IMR-90 (cell line): ENCODE data around the gene EDEM1. TPM values are rescaled to one million over a fixed set of nuclear protein-coding genes. Genes with fewer than 3 reads are reported as not detected.

Source experiments
- ATAC-seq: fragments of 200-7000 bp; cut with Tn5 transposase; 2 replicates; pipeline ENCODE4 v1.9.1; 2020; ENCODE audit warnings: low read depth, mild to moderate bottlenecking, moderate library complexity
- BruUV-seq: library from RNA; stranded (reverse); fragments of 400-500 nt; replicated peaks from 2 replicates; lab custom pipeline; 2021; lab: Mats Ljungman, UMichigan
- CTCF ChIA-PET: fragments of 300-600 bp; formaldehyde crosslinking; extraction: SDS; loops from one replicate; lab custom pipeline; 2021; ENCODE audit warnings: antibody characterized with exemption; lab: Yijun Ruan, JAX
- POLR2A ChIA-PET: fragments of 300-600 bp; sonication (Branson Sonifier 250); formaldehyde crosslinking; loops from one replicate; lab custom pipeline; 2022; ENCODE audit warnings: antibody characterized with exemption; ENCODE audit not compliant: unreplicated experiment; lab: Charles Lee
- DNase-seq: peaks from one replicate; pipeline ENCODE4 v3.0.0; 2013
- H2AFZ ChIP-seq: replicated peaks from 2 replicates; pipeline ENCODE3; 2013; ENCODE audit warnings: low read length, mild to moderate bottlenecking; ENCODE audit not compliant: poor library complexity
- H2AK5ac ChIP-seq: 2 replicates; pipeline ENCODE4 v1.6.1; 2013; ENCODE audit warnings: low read depth, low read length, inconsistent platforms
- H2AK9ac ChIP-seq: replicated peaks from 2 replicates; pipeline ENCODE3; 2013; ENCODE audit warnings: mild to moderate bottlenecking, low read depth, low read length, moderate library complexity; ENCODE audit not compliant: poor library complexity
- H2BK120ac ChIP-seq: 2 replicates; pipeline ENCODE4 v1.6.1; 2013; ENCODE audit warnings: low read depth, low read length, inconsistent platforms
- H2BK15ac ChIP-seq: 3 replicates; pipeline ENCODE4 v1.6.1; 2013; ENCODE audit warnings: low read depth, low read length, inconsistent platforms
- H2BK20ac ChIP-seq: 2 replicates; pipeline ENCODE4 v1.6.1; 2013; ENCODE audit warnings: low read depth, mild to moderate bottlenecking, inconsistent platforms, low read length, moderate library complexity
- H2BK5ac ChIP-seq: 2 replicates; pipeline ENCODE4 v1.6.1; 2013; ENCODE audit warnings: mild to moderate bottlenecking, low read depth, low read length, inconsistent platforms; ENCODE audit not compliant: poor library complexity, severe bottlenecking
- H3K14ac ChIP-seq: replicated peaks from 2 replicates; pipeline ENCODE4 v1.6.1; 2013; ENCODE audit warnings: low read depth, low read length, inconsistent platforms
- H3K18ac ChIP-seq: 2 replicates; pipeline ENCODE4 v1.6.1; 2013; ENCODE audit warnings: low read depth, low read length, control low read depth
- H3K23ac ChIP-seq: 2 replicates; pipeline ENCODE4 v1.6.1; 2013; ENCODE audit warnings: low read depth, low read length, inconsistent platforms
- H3K27ac ChIP-seq: 2 replicates; pipeline ENCODE4 v1.5.1; 2013; ENCODE audit warnings: mild to moderate bottlenecking, control low read depth, low read length; ENCODE audit not compliant: insufficient read depth
- H3K27me3 ChIP-seq: 2 replicates; pipeline ENCODE4 v1.6.1; 2013; ENCODE audit warnings: low read length; ENCODE audit not compliant: control insufficient read depth, insufficient read depth
- H3K36me3 ChIP-seq: 2 replicates; pipeline ENCODE4 v1.6.1; 2013; ENCODE audit warnings: low read length, mixed read lengths; ENCODE audit not compliant: control insufficient read depth, insufficient read depth
- H3K4ac ChIP-seq: 2 replicates; pipeline ENCODE4 v1.6.1; 2013; ENCODE audit warnings: low read depth, low read length, inconsistent platforms
- H3K4me1 ChIP-seq: 2 replicates; pipeline ENCODE4 v1.6.1; 2013; ENCODE audit warnings: low read length, mixed read lengths; ENCODE audit not compliant: control insufficient read depth, insufficient read depth
- H3K4me2 ChIP-seq: 2 replicates; pipeline ENCODE4 v1.6.1; 2013; ENCODE audit warnings: low read depth, mild to moderate bottlenecking, control low read depth, low read length, moderate library complexity
- H3K4me3 ChIP-seq: 2 replicates; pipeline ENCODE4 v1.5.1; 2013; ENCODE audit warnings: low read depth, mild to moderate bottlenecking, control low read depth, low read length, moderate library complexity; ENCODE audit not compliant: insufficient read depth
- H3K56ac ChIP-seq: 2 replicates; pipeline ENCODE4 v1.6.1; 2013; ENCODE audit warnings: low read length, inconsistent platforms; ENCODE audit not compliant: insufficient read depth; ENCODE audit errors: extremely low read depth
- H3K79me1 ChIP-seq, 2 experiments: 2 replicates each; pipeline ENCODE4 v1.6.1; 2013; ENCODE audit warnings: low read length in 2 of 2, inconsistent platforms in 1 of 2, low read depth in 1 of 2
- H3K9ac ChIP-seq: 2 replicates; pipeline ENCODE4 v1.6.1; 2013; ENCODE audit warnings: low read depth, low read length, control low read depth
- H3K9me1 ChIP-seq: 2 replicates; pipeline ENCODE4 v1.6.1; 2013; ENCODE audit warnings: low read length, inconsistent platforms; ENCODE audit not compliant: insufficient read depth
- H3K9me3 ChIP-seq: 2 replicates; pipeline ENCODE4 v1.6.1; 2013; ENCODE audit warnings: low read length; ENCODE audit not compliant: control insufficient read depth, insufficient read depth
- H4K20me1 ChIP-seq: 2 replicates; pipeline ENCODE4 v1.6.1; 2013; ENCODE audit warnings: low read length, inconsistent platforms; ENCODE audit not compliant: insufficient read depth
- H4K5ac ChIP-seq: 2 replicates; pipeline ENCODE4 v1.6.1; 2013; ENCODE audit warnings: mild to moderate bottlenecking, low read depth, low read length, control low read depth
- H4K8ac ChIP-seq, 2 experiments: 2 replicates each; pipeline ENCODE4 v1.6.1; 2013; ENCODE audit warnings: low read depth in 2 of 2, low read length in 2 of 2, control low read depth in 1 of 2, inconsistent platforms in 1 of 2
- H4K91ac ChIP-seq: 2 replicates; pipeline ENCODE4 v1.6.1; 2013; ENCODE audit warnings: low read depth, low read length, inconsistent platforms; ENCODE audit not compliant: insufficient read depth
- BHLHE40 ChIP-seq: fragments of 150-350 bp; IDR thresholded peaks from 2 replicates; pipeline ENCODE4 v1.6.1; 2016; ENCODE audit warnings: mild to moderate bottlenecking, low read depth, low read length
- CEBPB ChIP-seq: IDR thresholded peaks from 2 replicates; pipeline ENCODE4 v1.6.1; 2012; ENCODE audit warnings: low read depth, low read length, improper control_type of control experiment
- CHD1 ChIP-seq: IDR thresholded peaks from 2 replicates; pipeline ENCODE4 v1.6.1; 2012; ENCODE audit warnings: low read depth, low read length, improper control_type of control experiment
- FOS ChIP-seq: fragments of 150-350 bp; IDR thresholded peaks from 2 replicates; pipeline ENCODE4 v1.6.1; 2016; ENCODE audit warnings: low read depth, low read length
- MAFK ChIP-seq: IDR thresholded peaks from 2 replicates; pipeline ENCODE4 v1.6.1; 2012; ENCODE audit warnings: low read depth, low read length, improper control_type of control experiment
- MAZ ChIP-seq: IDR thresholded peaks from 2 replicates; pipeline ENCODE4 v1.6.1; 2012; ENCODE audit warnings: low read depth, mild to moderate bottlenecking, low read length, improper control_type of control experiment, moderate library complexity, borderline replicate concordance
- MXI1 ChIP-seq: IDR thresholded peaks from 2 replicates; pipeline ENCODE4 v1.6.1; 2012; ENCODE audit warnings: low read depth, mild to moderate bottlenecking, low read length, moderate library complexity, borderline replicate concordance
- NFE2L2 ChIP-seq: fragments of 150-350 bp; IDR thresholded peaks from 2 replicates; pipeline ENCODE4 v1.6.1; 2016; ENCODE audit warnings: low read depth, mild to moderate bottlenecking, low read length
- POLR2A ChIP-seq: IDR thresholded peaks from 2 replicates; pipeline ENCODE4 v1.6.1; 2012; ENCODE audit warnings: mild to moderate bottlenecking, low read depth, low read length
- RCOR1 ChIP-seq: IDR thresholded peaks from 2 replicates; pipeline ENCODE4 v1.6.1; 2012; ENCODE audit warnings: mild to moderate bottlenecking, low read length, improper control_type of control experiment; ENCODE audit not compliant: insufficient replicate concordance
- RFX5 ChIP-seq: IDR thresholded peaks from 2 replicates; pipeline ENCODE4 v1.8.0; 2012; ENCODE audit warnings: low read depth, mild to moderate bottlenecking, low read length, moderate library complexity
- SMC3 ChIP-seq: fragments of 150-350 bp; IDR thresholded peaks from 2 replicates; pipeline ENCODE4 v1.6.1; 2016; ENCODE audit warnings: low read depth, mild to moderate bottlenecking, antibody characterized with exemption, low read length, moderate library complexity
- WGBS, 2 experiments: methylation state at CpG; one replicate each; pipeline versions ENCODE4 v1.1.5 to v1.1.7; 2013; ENCODE audit warnings: missing lambda C conversion rate in 2 of 2; ENCODE audit not compliant: insufficient read length in 1 of 2; ENCODE audit errors: extremely low coverage in 2 of 2; 5-methylcytosine and 5-hydroxymethylcytosine counted together
- dilution Hi-C: fragments of 300-500 bp; cut with HindIII; formaldehyde crosslinking; loops from one replicate; pipeline ENCODE4 v1.14.3; 2018; ENCODE audit warnings: low sequenced_read_pairs; ENCODE audit not compliant: unreplicated experiment
- in situ Hi-C: fragments of 300-500 bp; cut with MboI; formaldehyde crosslinking; loops from 3 replicates; pipeline ENCODE4 v1.14.3; 2019; ENCODE audit warnings: low sequenced_read_pairs, inconsistent platforms, mixed read lengths
- intact Hi-C: fragments of 100-400 bp; cut with micrococcal nuclease; formaldehyde crosslinking; loops from 2 replicates; pipeline ENCODE4 v1.10.0; 2022
- polyA plus RNA-seq, 3 experiments: library from polyadenylated mRNA; depleted of rRNA; stranded (reverse); fragments of >200 nt; gene quantifications; 2 replicates each; pipeline ENCODE4 v1.2.3, GENCODE V29; 2012; ENCODE audit warnings: low replicate concordance in 1 of 3
- total RNA-seq: library from RNA; depleted of rRNA; stranded (reverse); fragments of >200 nt; gene quantifications from 2 replicates; pipeline ENCODE4 v1.2.3, GENCODE V29; 2012
- TF ChIP-seq, protein P1 (sequence below): conservative IDR thresholded peaks from 2 replicates; pipeline ENCODE4 v1.5.1; 2012; ENCODE audit warnings: mild to moderate bottlenecking, low read depth, low read length, improper control_type of control experiment
- TF ChIP-seq, protein P2 (sequence below): fragments of 150-350 bp; IDR thresholded peaks from 2 replicates; pipeline ENCODE4 v1.6.1; 2016; ENCODE audit warnings: low read depth, mild to moderate bottlenecking, low read length, moderate library complexity, borderline replicate concordance
- TF ChIP-seq, protein P3 (sequence below): fragments of 150-350 bp; IDR thresholded peaks from 2 replicates; pipeline ENCODE4 v1.6.1; 2017; ENCODE audit warnings: mild to moderate bottlenecking, antibody characterized with exemption, low read length, low read depth

The EDEM1 gene
- total and polyA plus RNA-seq, 2 of the 4 experiments (the other 2 are of a cell fraction), result 23.5 to 27.0 TPM

DNA sequence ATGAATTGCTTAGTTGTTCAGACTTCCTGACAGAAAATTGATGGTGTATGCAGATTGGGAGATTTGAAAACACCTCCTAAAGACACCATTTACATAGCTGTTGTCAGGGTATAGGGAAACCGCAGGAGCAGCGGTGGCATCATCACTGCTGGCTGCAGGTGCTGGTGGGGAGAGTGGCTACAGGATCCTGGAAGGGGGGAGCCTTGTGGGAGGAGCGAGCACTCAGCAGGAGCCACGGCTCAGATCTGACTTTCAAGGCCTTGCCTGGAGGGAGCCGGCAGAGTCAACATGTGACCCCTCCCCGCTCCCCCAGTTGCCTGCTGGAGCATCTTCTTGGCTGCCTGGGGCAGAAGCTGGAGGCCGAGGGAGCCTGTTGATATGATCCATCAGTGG, 26.1 kb downstream of the EDEM1 start:
- Histone ChIP-seq H3K18ac (no peak overlapping the region), H2BK20ac (no peak overlapping the region), H4K5ac (no peak overlapping the region), H3K9ac (no peak overlapping the region), H3K27me3 (no peaks in the 10 kb centered on the region), H2BK120ac (no peak overlapping the region), H3K9me3 (no peaks in the 10 kb centered on the region), H3K4ac (no peak overlapping the region), H2AFZ (no peak overlapping the region), H3K4me1 (peaks cover 3% of the 10 kb centered on the region; the same call in 1 of the 2 replicates), H4K91ac (no peak overlapping the region), H3K9me1 (peaks cover 8% of the 10 kb centered on the region; the same call in 1 of the 2 replicates), H3K56ac (no peak overlapping the region), H3K23ac (no peak overlapping the region), H3K36me3 (peaks cover 66% of the 10 kb centered on the region), H4K8ac (no peak overlapping the region), H3K79me1 (peaks cover 18 to 19% of the 10 kb centered on the region in 2 experiments; a peak in 3 of 4 replicates), H4K20me1 (0 out of 2 replicates have a peak, but pooled peaks cover 4% of the 10 kb centered on the region), H3K27ac (no peak overlapping the region), H3K4me3 (no peak overlapping the region), H2BK5ac (no peak overlapping the region), H2BK15ac (no peak overlapping the region), H2AK5ac (no peak overlapping the region), H2AK9ac (no peak overlapping the region), H3K14ac (no peak overlapping the region), H3K4me2 (no peak overlapping the region)
- POLR2A ChIA-PET, result no interaction called here
- CTCF ChIA-PET, result no interaction called here
- no CpG with 5 or more reads among the region's 7 CpGs for WGBS, 2 experiments
- BruUV-seq, result no TSS peak
- DNase-seq (no peak), ATAC-seq (no peak)
- intact Hi-C loops, result no loop called here
- TF ChIP-seq POLR2A, result no peak
- no peak for TF ChIP-seq BHLHE40
- no peak for TF ChIP-seq RCOR1
- TF ChIP-seq FOS, result no peak
- TF ChIP-seq MXI1, result no peak
- no peak for TF ChIP-seq MAFK
- no peak for TF ChIP-seq NFE2L2
- TF ChIP-seq SMC3, result no peak
- no peak for TF ChIP-seq RFX5
- TF ChIP-seq CHD1, result no peak
- TF ChIP-seq CEBPB, result no peak
- TF ChIP-seq, protein P1, sequence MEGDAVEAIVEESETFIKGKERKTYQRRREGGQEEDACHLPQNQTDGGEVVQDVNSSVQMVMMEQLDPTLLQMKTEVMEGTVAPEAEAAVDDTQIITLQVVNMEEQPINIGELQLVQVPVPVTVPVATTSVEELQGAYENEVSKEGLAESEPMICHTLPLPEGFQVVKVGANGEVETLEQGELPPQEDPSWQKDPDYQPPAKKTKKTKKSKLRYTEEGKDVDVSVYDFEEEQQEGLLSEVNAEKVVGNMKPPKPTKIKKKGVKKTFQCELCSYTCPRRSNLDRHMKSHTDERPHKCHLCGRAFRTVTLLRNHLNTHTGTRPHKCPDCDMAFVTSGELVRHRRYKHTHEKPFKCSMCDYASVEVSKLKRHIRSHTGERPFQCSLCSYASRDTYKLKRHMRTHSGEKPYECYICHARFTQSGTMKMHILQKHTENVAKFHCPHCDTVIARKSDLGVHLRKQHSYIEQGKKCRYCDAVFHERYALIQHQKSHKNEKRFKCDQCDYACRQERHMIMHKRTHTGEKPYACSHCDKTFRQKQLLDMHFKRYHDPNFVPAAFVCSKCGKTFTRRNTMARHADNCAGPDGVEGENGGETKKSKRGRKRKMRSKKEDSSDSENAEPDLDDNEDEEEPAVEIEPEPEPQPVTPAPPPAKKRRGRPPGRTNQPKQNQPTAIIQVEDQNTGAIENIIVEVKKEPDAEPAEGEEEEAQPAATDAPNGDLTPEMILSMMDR, result no peak
- TF ChIP-seq MAZ, result no peak
- TF ChIP-seq, protein P2, sequence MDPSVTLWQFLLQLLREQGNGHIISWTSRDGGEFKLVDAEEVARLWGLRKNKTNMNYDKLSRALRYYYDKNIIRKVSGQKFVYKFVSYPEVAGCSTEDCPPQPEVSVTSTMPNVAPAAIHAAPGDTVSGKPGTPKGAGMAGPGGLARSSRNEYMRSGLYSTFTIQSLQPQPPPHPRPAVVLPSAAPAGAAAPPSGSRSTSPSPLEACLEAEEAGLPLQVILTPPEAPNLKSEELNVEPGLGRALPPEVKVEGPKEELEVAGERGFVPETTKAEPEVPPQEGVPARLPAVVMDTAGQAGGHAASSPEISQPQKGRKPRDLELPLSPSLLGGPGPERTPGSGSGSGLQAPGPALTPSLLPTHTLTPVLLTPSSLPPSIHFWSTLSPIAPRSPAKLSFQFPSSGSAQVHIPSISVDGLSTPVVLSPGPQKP, result no peak
- TF ChIP-seq, protein P3, sequence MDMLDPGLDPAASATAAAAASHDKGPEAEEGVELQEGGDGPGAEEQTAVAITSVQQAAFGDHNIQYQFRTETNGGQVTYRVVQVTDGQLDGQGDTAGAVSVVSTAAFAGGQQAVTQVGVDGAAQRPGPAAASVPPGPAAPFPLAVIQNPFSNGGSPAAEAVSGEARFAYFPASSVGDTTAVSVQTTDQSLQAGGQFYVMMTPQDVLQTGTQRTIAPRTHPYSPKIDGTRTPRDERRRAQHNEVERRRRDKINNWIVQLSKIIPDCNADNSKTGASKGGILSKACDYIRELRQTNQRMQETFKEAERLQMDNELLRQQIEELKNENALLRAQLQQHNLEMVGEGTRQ, result no peak
- dilution Hi-C loops, result no loop called here
- in situ Hi-C loops, result no loop called here
